Smooth muscle cell of the coronary artery (primary cell): ENCODE results near the gene CASTOR2. TPM values are rescaled to one million over a fixed set of nuclear protein-coding genes. Genes with fewer than 3 reads are reported as not detected.

Experiments used
- total RNA-seq: library from RNA; depleted of rRNA; stranded (reverse); fragments of >200 nt; gene quantifications from 2 replicates; pipeline ENCODE4 v1.2.3, GENCODE V29; 2014; ENCODE audit warnings: low replicate concordance

The CASTOR2 gene
- 11.2 and 15.9 TPM in 2 replicates for total RNA-seq

DNA sequence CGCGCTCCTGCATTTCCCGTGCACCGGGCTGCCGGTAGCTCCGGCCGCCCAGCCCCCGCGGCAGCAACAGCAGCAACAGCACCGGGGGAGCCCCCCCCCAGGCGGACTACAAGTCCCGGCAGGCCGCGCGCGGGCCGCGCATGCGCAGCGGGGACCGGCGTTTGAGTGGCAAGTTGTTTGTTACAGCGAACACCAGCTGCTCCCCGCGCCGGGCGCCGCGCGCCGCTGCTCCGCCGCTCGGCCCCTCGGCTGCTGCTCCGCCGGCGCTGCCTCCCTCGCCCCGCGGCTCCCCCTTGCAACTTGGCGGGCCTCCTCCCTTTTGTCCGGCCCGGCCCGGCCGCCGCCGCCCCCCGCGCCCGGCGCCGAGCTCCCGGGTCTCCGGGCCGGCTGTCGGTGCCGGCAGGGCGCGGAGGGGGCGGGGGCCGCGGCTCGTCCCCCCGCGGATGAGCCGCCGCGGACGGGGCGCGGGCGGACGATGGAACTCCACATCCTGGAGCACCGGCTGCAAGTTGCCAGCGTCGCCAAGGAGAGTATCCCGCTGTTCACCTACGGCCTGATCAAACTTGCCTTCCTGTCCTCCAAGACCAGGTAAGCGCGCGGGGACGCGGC is at the start of gene CASTOR2:
CASTOR2 (plus strand) TSS at position 195 of the 609 bp plus-strand sequence; CDS start at position 476, 281 bp downstream.

Other genes starting within 250 kb of the CASTOR2 start
- gene NCF1, start 190.7 kb upstream of the CASTOR2 start, total RNA-seq: not detected in 2 replicates
- gene GTF2IRD2, start 113.1 kb upstream of the CASTOR2 start, total RNA-seq: 2.0 and 3.6 TPM in 2 replicates
- gene RCC1L, start 109.1 kb downstream of the CASTOR2 start, total RNA-seq: 46.0 and 48.1 TPM in 2 replicates
- 9.4 and 17.8 TPM in 2 replicates for gene GTF2IRD2B, start 127.9 kb downstream of the CASTOR2 start, total RNA-seq